A204.1 (cell line): ENCODE results near the gene NHERF2.

Experiments used
- FAIRE-seq: peaks from 2 replicates; lab custom pipeline; 2012; peaks lifted over from hg19 to GRCh38; lab: Jason Lieb, UNC

The NHERF2 gene

DNA sequence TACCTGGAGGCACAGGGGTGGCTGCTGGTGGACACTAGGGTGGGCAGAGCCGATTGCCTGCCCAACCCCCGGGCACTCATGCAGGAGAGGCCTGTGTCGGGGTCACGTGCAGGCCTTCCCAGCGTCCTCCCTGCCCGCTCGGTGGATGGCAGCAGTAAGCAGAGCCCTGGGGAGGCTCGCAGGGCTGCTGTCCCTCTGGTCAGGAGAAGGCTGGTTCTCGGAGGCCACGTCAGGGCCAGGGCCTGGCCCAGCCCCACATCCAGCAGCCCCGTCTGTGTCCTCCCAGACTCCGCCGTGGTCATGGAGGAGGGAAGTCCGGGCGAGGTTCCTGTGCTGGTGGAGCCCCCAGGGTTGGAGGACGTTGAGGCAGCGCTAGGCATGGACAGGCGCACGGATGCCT lies 56.7 kb downstream of the NHERF2 start:
- no peak for FAIRE-seq

DNA sequence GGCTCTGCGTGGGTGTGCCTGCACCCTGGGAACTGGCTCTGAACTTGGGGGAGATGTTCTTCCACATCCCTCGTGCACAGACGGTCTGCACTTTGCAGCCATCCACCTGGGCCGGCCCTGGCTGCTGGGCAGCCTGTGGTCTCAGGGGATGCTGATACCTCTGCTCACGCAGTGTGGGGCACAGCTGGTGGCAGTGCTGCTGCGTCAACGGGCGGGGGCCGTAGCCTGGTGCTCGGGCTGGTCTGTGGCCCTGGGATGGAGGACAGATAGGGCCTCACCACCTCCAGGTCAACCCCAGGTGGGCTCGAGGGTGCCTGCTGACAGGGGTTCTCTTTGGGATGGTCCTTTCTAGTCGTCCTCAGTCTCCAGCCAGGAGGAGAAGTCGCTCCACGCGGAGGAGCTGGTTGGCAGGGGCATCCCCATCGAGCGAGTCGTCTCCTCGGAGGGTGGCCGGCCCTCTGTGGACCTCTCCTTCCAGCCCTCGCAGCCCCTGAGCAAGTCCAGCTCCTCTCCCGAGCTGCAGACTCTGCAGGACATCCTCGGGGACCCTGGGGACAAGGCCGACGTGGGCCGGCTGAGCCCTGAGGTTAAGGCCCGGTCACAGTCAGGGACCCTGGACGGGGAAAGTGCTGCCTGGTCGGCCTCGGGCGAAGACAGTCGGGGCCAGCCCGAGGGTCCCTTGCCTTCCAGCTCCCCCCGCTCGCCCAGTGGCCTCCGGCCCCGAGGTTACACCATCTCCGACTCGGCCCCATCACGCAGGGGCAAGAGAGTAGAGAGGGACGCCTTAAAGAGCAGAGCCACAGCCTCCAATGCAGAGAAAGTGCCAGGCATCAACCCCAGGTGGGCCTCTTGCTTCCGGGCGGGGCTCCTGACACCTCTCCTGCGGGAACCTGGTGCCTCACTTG lies 57.4 kb downstream of the NHERF2 start:
- no peak for FAIRE-seq

DNA sequence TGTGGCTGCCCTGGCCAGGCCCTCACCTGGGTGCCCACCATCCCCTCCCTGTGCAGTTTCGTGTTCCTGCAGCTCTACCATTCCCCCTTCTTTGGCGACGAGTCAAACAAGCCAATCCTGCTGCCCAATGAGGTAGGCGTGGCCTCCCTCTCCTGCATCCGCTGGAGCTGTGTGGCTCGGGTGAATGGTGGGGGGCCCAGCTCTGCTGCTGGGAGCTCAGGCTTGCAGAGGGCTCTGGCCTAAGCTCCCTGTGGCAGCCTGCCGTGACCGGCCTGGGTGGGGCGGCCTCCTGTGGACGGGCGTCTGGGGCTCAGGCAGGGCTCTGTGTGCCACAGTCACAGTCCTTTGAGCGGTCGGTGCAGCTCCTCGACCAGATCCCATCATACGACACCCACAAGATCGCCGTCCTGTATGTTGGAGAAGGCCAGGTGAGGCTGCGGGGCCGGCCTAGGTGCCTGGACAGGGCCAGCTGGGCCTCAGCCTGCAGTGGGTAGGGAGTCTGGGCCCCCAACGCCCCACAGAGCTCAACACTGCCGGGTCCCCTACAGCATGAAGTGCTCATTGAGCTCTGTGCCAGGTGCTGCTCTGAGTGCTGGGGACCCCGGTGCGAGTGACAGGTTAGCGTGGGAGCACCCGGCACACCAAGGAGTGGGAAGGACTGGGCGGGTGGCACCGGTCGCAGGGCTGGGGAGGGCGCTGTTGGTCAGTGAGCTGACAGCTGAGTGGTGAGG lies 58.4 kb downstream of the NHERF2 start:
- FAIRE-seq: no peak

DNA sequence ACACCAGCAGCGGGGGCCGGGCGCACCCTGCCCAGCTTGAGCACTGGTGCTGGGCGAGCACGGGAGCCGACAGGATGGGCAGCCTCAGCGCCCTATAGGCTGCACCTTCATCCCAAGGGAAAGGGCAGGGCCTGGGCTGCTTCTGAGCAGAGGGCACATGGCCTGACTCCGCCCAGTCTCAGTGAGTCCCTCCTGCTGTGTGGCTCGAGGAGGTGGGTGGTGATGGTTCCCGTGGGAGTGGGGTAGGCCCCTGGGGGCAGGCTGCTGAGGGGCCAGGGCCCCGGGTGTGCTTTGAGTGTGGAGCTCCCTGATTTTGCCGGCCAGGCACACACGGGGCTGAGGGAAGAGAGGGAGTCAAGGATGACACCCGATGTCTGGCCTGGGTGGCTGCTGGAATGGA lies 59.0 kb downstream of the NHERF2 start:
- no peak for FAIRE-seq

DNA sequence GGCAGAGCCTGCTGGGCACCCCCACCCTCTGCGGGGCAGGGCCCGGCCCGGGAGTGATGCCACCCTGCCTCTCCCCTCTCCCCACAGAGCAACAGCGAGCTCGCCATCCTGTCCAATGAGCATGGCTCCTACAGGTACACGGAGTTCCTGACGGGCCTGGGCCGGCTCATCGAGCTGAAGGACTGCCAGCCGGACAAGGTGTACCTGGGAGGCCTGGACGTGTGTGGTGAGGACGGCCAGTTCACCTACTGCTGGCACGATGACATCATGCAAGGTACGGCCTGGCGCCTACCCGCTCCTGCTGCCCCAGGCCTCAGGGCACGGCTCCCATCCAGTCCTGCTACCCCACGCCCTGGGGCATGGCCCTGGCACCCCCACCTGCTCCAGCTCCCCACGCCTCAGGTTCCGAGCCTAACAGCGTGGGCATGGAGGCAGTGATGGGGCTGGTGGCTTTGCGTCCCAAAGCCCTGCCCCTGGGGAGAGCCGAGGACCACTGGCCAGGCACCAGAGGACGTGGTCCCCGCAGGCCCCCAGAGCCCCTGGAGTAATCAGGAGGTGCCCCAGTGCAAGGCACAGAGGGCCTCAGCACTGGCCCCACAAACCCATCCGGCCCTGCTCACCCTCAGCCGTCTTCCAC lies 59.5 kb downstream of the NHERF2 start:
- FAIRE-seq: no peak

DNA sequence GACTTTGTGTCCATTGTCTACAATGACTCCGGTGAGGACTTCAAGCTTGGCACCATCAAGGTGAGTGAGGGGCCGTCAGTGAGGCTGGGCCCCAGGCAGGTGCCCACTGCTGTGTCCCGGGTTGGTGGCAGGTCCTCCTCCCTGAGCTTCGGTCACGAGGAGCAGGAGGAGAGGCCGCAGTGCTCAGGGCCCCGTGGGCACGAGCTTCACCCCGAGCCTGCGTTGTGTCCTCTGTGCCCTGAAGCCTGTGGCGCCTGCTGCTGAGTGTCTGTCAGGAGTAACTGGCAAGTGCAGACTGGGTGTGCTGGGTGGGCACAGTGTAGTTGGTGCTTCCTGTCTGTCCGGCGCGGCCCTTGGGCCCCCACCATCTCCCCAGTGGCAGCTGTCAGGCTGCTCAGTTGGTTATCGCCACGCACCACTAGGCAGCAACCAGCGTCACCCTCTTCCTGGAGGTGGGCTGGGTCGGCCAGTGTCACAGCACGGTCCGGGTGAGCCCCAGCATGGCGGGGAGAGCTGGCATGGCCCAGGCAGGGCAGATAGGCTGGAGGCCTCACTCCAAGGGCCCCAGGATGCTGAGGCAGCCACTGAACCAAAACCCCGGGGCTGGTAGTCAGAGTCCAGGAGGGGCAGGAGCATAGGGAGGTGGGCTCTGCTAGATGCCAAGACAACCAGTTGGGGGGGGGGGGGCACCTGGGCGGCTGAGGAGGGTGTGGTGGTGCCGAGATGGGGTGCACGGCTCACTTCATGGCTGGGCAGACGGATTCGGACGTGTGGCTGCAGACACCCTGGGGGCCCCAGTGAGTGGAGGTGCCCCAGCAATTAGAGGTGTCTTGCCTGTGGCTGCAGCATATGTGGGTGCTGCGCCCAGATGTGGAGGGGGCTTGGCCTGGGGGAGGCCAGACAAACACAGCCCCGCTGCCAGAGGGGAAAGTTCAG lies 60.4 kb downstream of the NHERF2 start:
- no peak for FAIRE-seq

DNA sequence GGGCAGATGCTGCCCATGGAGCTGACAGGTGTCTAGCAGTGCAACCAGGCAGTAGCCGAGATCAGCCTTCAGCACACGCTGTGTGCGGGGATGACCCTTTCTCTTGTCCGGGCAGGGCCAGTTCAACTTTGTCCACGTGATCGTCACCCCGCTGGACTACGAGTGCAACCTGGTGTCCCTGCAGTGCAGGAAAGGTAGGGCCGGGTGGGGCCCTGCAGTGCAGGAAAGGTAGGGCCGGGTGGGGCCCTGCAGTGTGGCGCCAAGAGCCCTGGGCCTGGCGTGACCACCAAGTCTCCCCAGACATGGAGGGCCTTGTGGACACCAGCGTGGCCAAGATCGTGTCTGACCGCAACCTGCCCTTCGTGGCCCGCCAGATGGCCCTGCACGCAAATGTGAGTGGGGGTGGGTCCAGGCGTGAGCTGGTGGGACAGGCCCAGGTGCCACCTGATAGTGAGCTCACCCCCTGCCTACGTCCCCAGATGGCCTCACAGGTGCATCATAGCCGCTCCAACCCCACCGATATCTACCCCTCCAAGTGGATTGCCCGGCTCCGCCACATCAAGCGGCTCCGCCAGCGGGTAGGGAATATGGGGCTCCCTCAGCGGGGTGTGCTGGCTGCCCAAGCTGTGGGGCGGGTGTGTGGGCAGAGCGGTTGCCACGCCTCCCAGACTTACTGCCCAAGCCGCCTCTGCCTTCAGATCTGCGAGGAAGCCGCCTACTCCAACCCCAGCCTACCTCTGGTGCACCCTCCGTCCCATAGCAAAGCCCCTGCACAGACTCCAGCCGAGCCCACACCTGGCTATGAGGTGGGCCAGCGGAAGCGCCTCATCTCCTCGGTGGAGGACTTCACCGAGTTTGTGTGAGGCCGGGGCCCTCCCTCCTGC lies 61.3 kb downstream of the NHERF2 start:
- no peak for FAIRE-seq
